Keratinocyte (primary cell): Measurements from ENCODE around the gene CACNA2D2. TPM values are rescaled to one million over a fixed set of nuclear protein-coding genes. Genes with fewer than 3 reads are reported as not detected.
"Not testable (repeated sequence)": the region's sequence is repeated elsewhere in the genome, so short reads cannot be mapped to it uniquely, and the experiment has no call there.

Experiments used
- DNase-seq: peaks from one replicate; pipeline ENCODE4 v3.0.0-alpha.2; 2011; ENCODE audit warnings: low read depth, missing footprints, low spot score
- FAIRE-seq: peaks from 2 replicates; lab custom pipeline; 2011; peaks lifted over from hg19 to GRCh38; lab: Jason Lieb, UNC
- H2AFZ ChIP-seq: 2 replicates; pipeline ENCODE4 v1.6.0; 2012; ENCODE audit warnings: low read length, control low read depth, inconsistent platforms; ENCODE audit not compliant: control insufficient read depth
- H3K27ac ChIP-seq: 2 replicates; pipeline ENCODE4 v1.5.1; 2011; ENCODE audit warnings: low read length; ENCODE audit not compliant: control insufficient read depth, insufficient read depth
- H3K27me3 ChIP-seq: 3 replicates; pipeline ENCODE4 v1.6.0; 2011; ENCODE audit warnings: low read length; ENCODE audit not compliant: control insufficient read depth, insufficient read depth; ENCODE audit errors: extremely low read depth
- H3K36me3 ChIP-seq, 2 experiments: 2 replicates in 1 of 2; 3 replicates in 1 of 2; pipeline ENCODE4 v1.5.1; 2011; ENCODE audit warnings: low read length in 2 of 2, mild to moderate bottlenecking in 1 of 2; ENCODE audit not compliant: control insufficient read depth in 2 of 2, insufficient read depth in 2 of 2; ENCODE audit errors: extremely low read depth in 1 of 2
- H3K4me1 ChIP-seq: 3 replicates; pipeline ENCODE4 v1.5.1; 2011; ENCODE audit warnings: low read length; ENCODE audit not compliant: control insufficient read depth, insufficient read depth; ENCODE audit errors: extremely low read depth
- H3K4me2 ChIP-seq: 3 replicates; pipeline ENCODE4 v1.6.0; 2011; ENCODE audit warnings: low read depth, low read length; ENCODE audit not compliant: control insufficient read depth, insufficient read depth; ENCODE audit errors: extremely low read depth
- H3K4me3 ChIP-seq, 3 experiments: fragments of 200-600 bp in 1 of 3; sonication (generic) in 1 of 3; 2 replicates in 2 of 3; 3 replicates in 1 of 3; pipeline ENCODE4 v1.5.1; 2011 to 2016; ENCODE audit warnings: low read length in 3 of 3, mild to moderate bottlenecking in 3 of 3, control low read depth in 2 of 3, inconsistent platforms in 1 of 3, low read depth in 1 of 3, mixed read lengths in 1 of 3, mixed run types in 1 of 3, moderate library complexity in 1 of 3; ENCODE audit not compliant: control insufficient read depth in 2 of 3, insufficient read depth in 2 of 3; ENCODE audit errors: extremely low read depth in 1 of 3
- H3K79me2 ChIP-seq: 2 replicates; pipeline ENCODE4 v1.6.0; 2012; ENCODE audit warnings: low read length; ENCODE audit not compliant: control insufficient read depth, insufficient read depth
- H3K9ac ChIP-seq: 3 replicates; pipeline ENCODE4 v1.6.0; 2011; ENCODE audit warnings: low read length; ENCODE audit not compliant: control insufficient read depth, insufficient read depth; ENCODE audit errors: extremely low read depth
- H3K9me1 ChIP-seq: 3 replicates; pipeline ENCODE4 v1.6.0; 2011; ENCODE audit warnings: low read length; ENCODE audit not compliant: control insufficient read depth, insufficient read depth; ENCODE audit errors: extremely low read depth
- H3K9me3 ChIP-seq: 2 replicates; pipeline ENCODE4 v1.5.1; 2012; ENCODE audit warnings: low read depth, low read length; ENCODE audit not compliant: control insufficient read depth
- H4K20me1 ChIP-seq: 3 replicates; pipeline ENCODE4 v1.6.0; 2011; ENCODE audit warnings: low read length; ENCODE audit not compliant: control insufficient read depth, insufficient read depth; ENCODE audit errors: extremely low read depth
- CTCF ChIP-seq, 3 experiments: IDR thresholded peaks in 1 of 3; conservative IDR thresholded peaks in 1 of 3; optimal IDR thresholded peaks in 1 of 3; 2 replicates in 2 of 3; 3 replicates in 1 of 3; pipeline versions ENCODE3 to v1.5.1; 2011; ENCODE audit warnings: low read length in 3 of 3, mild to moderate bottlenecking in 3 of 3, moderate library complexity in 2 of 3, control low read depth in 1 of 3, inconsistent platforms in 1 of 3; ENCODE audit not compliant: insufficient read depth in 2 of 3; ENCODE audit errors: extremely low read depth in 1 of 3
- EZH2 ChIP-seq: IDR thresholded peaks from one replicate; pipeline ENCODE4 v1.6.1; 2012; ENCODE audit warnings: inconsistent platforms, mild to moderate bottlenecking, low read length, moderate library complexity
- dilution Hi-C: fragments of 300-500 bp; cut with MboI; formaldehyde crosslinking; loops from one replicate; pipeline ENCODE4 v1.7.0; 2020; ENCODE audit warnings: low sequenced_read_pairs; ENCODE audit not compliant: extremely low pct_ligation_motif_present
- polyA plus RNA-seq, 5 experiments: library from polyadenylated mRNA; depleted of rRNA in 3 of 5; stranded (reverse) in 3 of 5; stranded (forward) in 1 of 5; unstranded in 1 of 5; fragments of >200 nt; gene quantifications; 1 replicate in 1 of 5; 2 replicates in 3 of 5; 3 replicates in 1 of 5; pipeline versions ENCODE4 v1.2.1 to v1.2.3, GENCODE V29; 2011 to 2012; ENCODE audit warnings: missing spikeins in 2 of 5, low read depth in 1 of 5, low replicate concordance in 1 of 5

The CACNA2D2 gene
- polyA plus RNA-seq, 1 donor (not counting 4 experiments of a cell fraction or from before 2014, with no cell fraction given): 0.04 TPM

- DNase-seq (no peak), FAIRE-seq (no peak)
- TF ChIP-seq CTCF (optimal IDR thresholded peaks at IDR 0.05 in 1 of 3, IDR thresholded peaks at IDR 0.05 in 1 of 3, conservative IDR thresholded peaks at IDR 0.05 in 1 of 3; ENCODE audit: extremely low read depth in 1 of 3, insufficient read depth in 2 of 3, low read length in 3 of 3) (no peak), EZH2 (no peak)
- Histone ChIP-seq H3K27me3 (peaks cover 45% of the 10 kb centered on the region), H2AFZ (no peak overlapping the region), H3K36me3 (no peaks in the 10 kb centered on the region), H3K4me2 (no peak overlapping the region), H3K9ac (no peak overlapping the region), H3K79me2 (no peaks in the 10 kb centered on the region), H3K27ac (no peak overlapping the region), H3K4me1 (peaks cover 3% of the 10 kb centered on the region), H4K20me1 (no peaks in the 10 kb centered on the region), H3K9me1 (no peaks in the 10 kb centered on the region), H3K4me3 (no peak overlapping the region), H3K9me3 (no peaks in the 10 kb centered on the region)
- dilution Hi-C loops: no loop called here
Measured at GRCh38 chr3:50516440-50516871, 13.0 kb upstream of the CACNA2D2 start.

DNA sequence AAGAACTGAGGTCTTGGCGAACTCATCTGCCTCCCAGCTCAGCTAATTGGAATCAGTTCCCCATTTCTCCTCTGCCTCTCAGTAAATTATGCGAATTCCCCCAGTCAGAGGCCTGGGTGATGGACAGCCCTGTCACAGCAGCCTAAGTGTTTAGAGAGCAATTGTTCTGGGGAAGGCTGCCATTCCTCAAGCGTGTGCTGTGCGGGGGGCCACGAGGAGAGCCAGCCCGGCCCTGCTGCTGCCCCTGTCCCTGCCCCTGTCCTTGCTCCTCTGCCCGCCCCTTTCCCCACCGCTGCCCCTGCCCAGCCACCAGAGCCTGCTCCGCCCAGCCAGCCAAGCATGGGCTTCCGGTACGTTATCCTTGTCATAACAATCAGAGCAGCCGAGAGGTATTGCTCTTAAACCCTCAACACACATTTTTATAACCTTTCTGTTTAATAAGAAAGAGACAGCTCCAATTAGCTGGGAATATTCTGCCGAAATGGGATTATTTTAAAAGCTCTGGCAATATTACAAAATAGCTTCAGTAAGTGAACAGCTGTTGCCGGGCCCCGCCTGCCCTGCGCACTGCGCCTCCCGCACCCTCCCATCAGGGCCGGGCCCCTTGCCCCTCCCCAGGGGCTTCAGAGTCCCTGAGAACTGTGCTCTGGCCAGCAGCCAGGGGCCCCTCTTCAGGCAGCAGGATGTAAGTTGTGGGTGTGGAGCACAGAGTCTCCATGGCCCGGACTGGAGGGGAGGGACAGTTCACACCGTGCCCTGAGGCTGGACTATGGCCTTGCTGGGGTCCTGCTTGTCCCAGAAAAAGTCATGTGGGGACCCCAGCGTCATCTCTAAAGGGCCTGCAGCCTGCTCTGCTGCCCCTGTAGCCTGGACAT, 12.4 kb upstream of the CACNA2D2 start:
- FAIRE-seq (no peak), DNase-seq (no peak)
- no peak overlapping the region for H3K4me3 ChIP-seq
- H3K9ac ChIP-seq: no peak overlapping the region
- H3K36me3 ChIP-seq: no peaks in the 10 kb centered on the region
- peak; percentile 28 for TF ChIP-seq EZH2
- TF ChIP-seq CTCF (optimal IDR thresholded peaks at IDR 0.05 in 1 of 3, IDR thresholded peaks at IDR 0.05 in 1 of 3, conservative IDR thresholded peaks at IDR 0.05 in 1 of 3; ENCODE audit: extremely low read depth in 1 of 3, insufficient read depth in 2 of 3, low read length in 3 of 3): no peak
- H3K27ac ChIP-seq: no peak overlapping the region
- no peaks in the 10 kb centered on the region for H4K20me1 ChIP-seq
- H3K9me3 ChIP-seq: no peaks in the 10 kb centered on the region
- H3K4me1 ChIP-seq: no peaks in the 10 kb centered on the region
- dilution Hi-C loops: no loop called here
- H2AFZ ChIP-seq: no peak overlapping the region
- H3K79me2 ChIP-seq: no peaks in the 10 kb centered on the region
- no peak overlapping the region for H3K4me2 ChIP-seq
- no peaks in the 10 kb centered on the region for H3K9me1 ChIP-seq
- H3K27me3 ChIP-seq: peaks cover 46% of the 10 kb centered on the region

GRCh38 chr3:50512908-50513307, 9.5 kb upstream of the CACNA2D2 start:
- H3K79me2 ChIP-seq, FAIRE-seq, H3K4me1 ChIP-seq, H3K9ac ChIP-seq, H3K9me3 ChIP-seq, H2AFZ ChIP-seq, H3K4me3 ChIP-seq, dilution Hi-C loops, H3K9me1 ChIP-seq, H3K27ac ChIP-seq, DNase-seq, H4K20me1 ChIP-seq, H3K36me3 ChIP-seq, H3K4me2 ChIP-seq: not testable (repeated sequence)
- peaks cover 42% of the 10 kb centered on the region for H3K27me3 ChIP-seq
